HG03039 (cell line): ENCODE data around the gene ZXDA.

Experiments used
- ATAC-seq: cut with Tn5 transposase; IDR thresholded peaks from one replicate; pipeline ENCODE4 v1.9.1; 2021; ENCODE audit warnings: mild to moderate bottlenecking, moderate library complexity; ENCODE audit not compliant: unreplicated experiment

ZXDA gene

DNA sequence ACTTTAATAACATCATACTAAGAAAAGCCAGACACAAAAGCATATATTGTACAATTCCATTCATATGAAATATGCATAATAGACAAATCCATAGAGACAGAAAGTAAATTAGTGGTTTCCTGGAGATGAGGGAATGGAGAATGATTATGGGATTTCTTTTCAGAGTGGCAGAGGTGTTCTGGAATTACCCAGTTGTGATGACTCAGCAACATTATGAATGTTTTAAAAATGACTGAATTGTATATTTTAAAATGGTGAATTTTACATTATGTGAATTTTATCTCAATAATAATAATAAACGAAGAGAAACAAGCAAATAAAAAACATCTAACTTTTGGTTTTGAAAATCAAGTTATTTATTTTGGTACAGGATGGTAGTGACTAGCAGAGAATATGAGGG is 11.2 kb downstream of the ZXDA start:
- no peak for ATAC-seq

DNA sequence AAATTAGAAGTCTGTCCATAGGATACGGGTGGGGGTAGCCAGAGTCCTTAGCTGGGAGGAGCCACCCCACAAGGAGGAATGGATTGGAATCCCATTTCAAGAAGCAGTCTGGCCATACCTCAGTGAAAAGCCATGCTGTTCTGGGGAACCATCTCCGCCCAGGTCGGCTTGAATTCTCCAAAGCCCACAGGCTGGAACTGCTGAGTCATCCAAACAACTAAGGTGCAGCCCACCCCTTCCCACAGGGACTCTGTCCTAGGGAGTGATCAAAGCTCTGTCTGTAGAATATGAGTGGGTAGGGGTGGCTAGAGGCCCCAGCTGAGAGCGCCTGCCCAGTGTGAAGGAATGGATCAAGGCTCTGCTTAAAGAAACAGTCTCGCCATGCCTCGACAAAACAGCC is 38.8 kb downstream of the ZXDA start:
- ATAC-seq = no peak
